Measurements from ENCODE around the gene MCC. TPM values are rescaled to one million over a fixed set of nuclear protein-coding genes. Genes with fewer than 3 reads are reported as not detected.

MCC gene
- total RNA-seq, 4 donors from 2014 or later = 17.1 to 90.7 (median 40.1) TPM

DNA sequence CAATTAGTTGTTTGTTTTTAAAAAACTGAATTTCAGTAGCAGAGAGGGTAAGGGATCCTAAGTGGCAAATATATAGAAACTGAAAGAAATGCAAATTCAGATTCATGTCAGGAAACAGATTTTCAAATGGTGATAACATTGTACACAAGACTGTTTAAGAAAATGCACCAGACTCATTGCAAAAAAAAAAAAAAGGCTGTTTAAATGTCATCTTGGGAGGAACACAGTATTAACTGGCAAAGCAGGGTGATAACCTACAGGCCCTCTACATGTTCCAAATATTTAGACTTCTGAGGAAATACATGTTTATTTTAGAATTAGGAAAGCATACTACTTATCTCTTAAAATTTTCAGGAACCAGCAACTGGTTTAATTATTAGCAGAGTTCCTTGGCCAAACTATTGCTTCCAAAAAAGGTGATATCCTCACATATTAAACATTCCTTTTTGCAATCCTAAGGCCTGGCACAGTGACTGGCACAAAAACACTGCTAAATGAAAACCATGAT is 167.9 kb downstream of the MCC start:
- intact Hi-C loops (cut with DNase I; ENCODE audit: low total_unique reads) = no loop called here
- Histone ChIP-seq H3K27me3 (no peaks in the 10 kb centered on the region), H3K9me3 (no peaks in the 10 kb centered on the region), H3K4me3 (no peak overlapping the region), H3K36me3 (no peaks in the 10 kb centered on the region), H3K4me1 (no peaks in the 10 kb centered on the region), H3K27ac (no peak overlapping the region)
- TF ChIP-seq, protein P1, sequence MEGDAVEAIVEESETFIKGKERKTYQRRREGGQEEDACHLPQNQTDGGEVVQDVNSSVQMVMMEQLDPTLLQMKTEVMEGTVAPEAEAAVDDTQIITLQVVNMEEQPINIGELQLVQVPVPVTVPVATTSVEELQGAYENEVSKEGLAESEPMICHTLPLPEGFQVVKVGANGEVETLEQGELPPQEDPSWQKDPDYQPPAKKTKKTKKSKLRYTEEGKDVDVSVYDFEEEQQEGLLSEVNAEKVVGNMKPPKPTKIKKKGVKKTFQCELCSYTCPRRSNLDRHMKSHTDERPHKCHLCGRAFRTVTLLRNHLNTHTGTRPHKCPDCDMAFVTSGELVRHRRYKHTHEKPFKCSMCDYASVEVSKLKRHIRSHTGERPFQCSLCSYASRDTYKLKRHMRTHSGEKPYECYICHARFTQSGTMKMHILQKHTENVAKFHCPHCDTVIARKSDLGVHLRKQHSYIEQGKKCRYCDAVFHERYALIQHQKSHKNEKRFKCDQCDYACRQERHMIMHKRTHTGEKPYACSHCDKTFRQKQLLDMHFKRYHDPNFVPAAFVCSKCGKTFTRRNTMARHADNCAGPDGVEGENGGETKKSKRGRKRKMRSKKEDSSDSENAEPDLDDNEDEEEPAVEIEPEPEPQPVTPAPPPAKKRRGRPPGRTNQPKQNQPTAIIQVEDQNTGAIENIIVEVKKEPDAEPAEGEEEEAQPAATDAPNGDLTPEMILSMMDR (IDR thresholded peaks at IDR 0.05) = no peak
- no peak for TF ChIP-seq POLR2A (IDR thresholded peaks at IDR 0.05)
- no peak for DNase-seq

DNA sequence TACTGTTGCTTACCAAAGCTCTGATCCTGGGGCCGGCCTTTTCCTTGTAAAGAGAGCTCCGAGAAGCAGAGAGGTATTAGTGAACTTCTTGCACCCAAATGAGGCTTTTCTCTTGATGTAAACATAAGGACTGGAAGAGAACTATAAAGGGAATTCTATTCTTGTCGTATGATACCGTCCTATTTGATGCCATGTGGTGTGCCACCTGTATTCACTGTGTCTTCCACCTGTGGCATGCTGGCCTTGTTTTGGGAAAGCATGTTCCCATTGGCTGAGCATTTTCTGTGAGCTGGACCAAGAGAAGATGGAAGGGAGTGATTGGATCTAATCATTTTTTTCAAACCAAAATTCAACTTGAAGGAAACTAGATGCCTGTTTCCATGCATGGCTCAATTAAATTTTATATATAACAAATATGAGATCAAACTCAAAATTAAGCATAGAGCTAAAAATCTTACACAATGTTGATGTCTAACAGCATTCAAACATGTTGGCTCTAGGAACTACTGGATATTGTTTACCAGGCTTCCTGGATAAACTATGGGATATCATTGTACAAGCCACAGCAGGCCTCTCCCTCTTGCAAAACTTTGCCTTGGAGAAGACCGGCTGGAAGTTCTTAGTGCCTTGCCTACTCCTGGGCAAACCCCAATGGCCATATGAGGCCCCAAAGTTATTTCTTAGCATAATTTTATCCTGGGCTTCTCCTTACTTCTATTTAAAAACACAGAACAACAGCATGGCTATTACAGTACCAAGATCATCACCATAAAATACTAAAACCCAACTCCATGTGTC is 168.8 kb downstream of the MCC start:
- intact Hi-C loops (cut with DNase I; ENCODE audit: low total_unique reads) = no loop called here
- DNase-seq = no peak
- H3K9me3 ChIP-seq = no peaks in the 10 kb centered on the region

DNA sequence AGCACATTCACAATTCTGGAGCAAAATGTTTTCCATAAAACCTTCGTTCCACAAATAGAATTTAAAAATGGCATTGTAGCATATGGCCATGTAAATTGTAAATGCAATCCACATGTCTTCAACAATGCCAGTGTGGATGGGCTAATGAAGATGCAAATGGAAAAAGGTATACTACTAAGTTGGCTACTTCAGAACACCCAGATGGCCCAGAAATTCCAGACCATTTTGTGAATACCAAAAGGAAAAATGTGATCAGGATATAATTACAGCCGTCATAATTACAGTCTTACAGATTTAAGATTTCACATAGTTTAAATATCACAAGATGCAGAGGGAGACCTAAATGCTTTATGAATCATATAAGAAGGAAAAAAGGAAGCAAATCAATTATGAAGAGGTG is 170.6 kb downstream of the MCC start:
- intact Hi-C loops (cut with DNase I; ENCODE audit: low total_unique reads) = no loop called here
- Histone ChIP-seq H3K4me1 (no peaks in the 10 kb centered on the region), H3K4me3 (no peak overlapping the region), H3K27me3 (no peaks in the 10 kb centered on the region), H3K9me3 (no peaks in the 10 kb centered on the region), H3K27ac (no peak overlapping the region), H3K36me3 (no peaks in the 10 kb centered on the region)
- TF ChIP-seq, protein P1 (IDR thresholded peaks at IDR 0.05) = no peak
- TF ChIP-seq POLR2A (IDR thresholded peaks at IDR 0.05) = no peak
- DNase-seq = no peak

More for the DNA sequence above, 168.8 kb downstream of the MCC start:
- Histone ChIP-seq H3K4me3 (no peak overlapping the region), H3K27me3 (no peaks in the 10 kb centered on the region), H3K4me1 (no peaks in the 10 kb centered on the region), H3K36me3 (no peaks in the 10 kb centered on the region), H3K27ac (no peak overlapping the region)
- TF ChIP-seq, protein P1 (IDR thresholded peaks at IDR 0.05) = no peak
- TF ChIP-seq POLR2A (IDR thresholded peaks at IDR 0.05) = no peak

DNA sequence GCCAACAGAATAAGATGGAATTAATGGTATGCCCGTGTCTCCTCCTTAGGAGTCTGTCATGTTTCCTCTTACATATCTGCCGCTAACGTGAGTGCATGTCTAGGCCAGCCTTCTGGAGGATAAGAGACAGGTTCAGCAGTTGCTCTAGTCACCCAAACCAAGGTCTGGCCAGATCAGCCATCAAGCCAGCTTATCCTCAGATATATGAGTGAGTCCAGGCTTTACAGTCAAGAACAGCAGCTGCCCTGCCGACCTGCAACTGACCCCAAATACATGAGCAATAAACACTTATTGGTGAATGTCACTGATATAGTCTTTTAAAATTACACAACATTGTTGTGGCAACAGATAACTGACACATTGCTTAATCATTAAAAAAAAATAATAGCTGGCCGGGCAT is 177.0 kb downstream of the MCC start:
- no peak for TF ChIP-seq POLR2A (IDR thresholded peaks at IDR 0.05)
- Histone ChIP-seq H3K36me3 (no peaks in the 10 kb centered on the region), H3K27ac (no peak overlapping the region), H3K4me1 (no peaks in the 10 kb centered on the region), H3K4me3 (no peak overlapping the region), H3K9me3 (no peaks in the 10 kb centered on the region), H3K27me3 (no peaks in the 10 kb centered on the region)
- no peak for DNase-seq
- intact Hi-C loops (cut with DNase I; ENCODE audit: low total_unique reads) = no loop called here

DNA sequence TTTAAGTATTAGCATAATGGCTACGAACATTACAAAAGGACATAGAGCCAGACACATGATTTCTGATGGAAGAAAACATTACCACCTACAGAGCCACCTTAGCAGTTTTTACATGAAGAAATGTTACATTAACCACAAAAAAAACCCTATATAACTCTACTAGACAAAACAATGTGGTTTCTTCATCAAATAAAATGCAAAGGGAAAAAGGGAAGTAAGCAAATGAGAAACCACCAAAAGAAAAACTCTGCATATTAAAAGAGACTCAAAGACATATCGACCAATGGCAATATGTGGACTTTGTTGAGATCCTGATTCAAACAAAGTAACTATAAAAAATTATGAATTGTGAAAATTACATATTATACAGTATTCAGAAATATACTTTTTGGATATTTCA is 186.1 kb downstream of the MCC start:
- intact Hi-C loops (cut with DNase I; ENCODE audit: low total_unique reads) = no loop called here
- H3K27ac ChIP-seq = no peak overlapping the region
- TF ChIP-seq, protein P1 (IDR thresholded peaks at IDR 0.05) = no peak
- no peak for TF ChIP-seq POLR2A (IDR thresholded peaks at IDR 0.05)
- no peaks in the 10 kb centered on the region for H3K36me3 ChIP-seq
- no peak overlapping the region for H3K4me3 ChIP-seq
- DNase-seq = no peak
- no peaks in the 10 kb centered on the region for H3K27me3 ChIP-seq
- no peaks in the 10 kb centered on the region for H3K9me3 ChIP-seq
- H3K4me1 ChIP-seq = no peaks in the 10 kb centered on the region

Measured in uterus (tissue), 4 donors.